RWPE2 (cell line): ENCODE measurements around the gene RNF19B.

ENCODE experiments used
- ATAC-seq: fragments of 200-7000 bp; cut with Tn5 transposase; 3 replicates; pipeline ENCODE4 v1.9.1; 2021; ENCODE audit warnings: low read depth
- DNase-seq: peaks from one replicate; pipeline ENCODE4 v3.0.0-alpha.2; 2020; ENCODE audit warnings: low spot score
- H3K27ac ChIP-seq: fragments of 450-650 bp; 2 replicates; pipeline ENCODE4 v1.5.1; 2017; ENCODE audit warnings: mild to moderate bottlenecking; ENCODE audit not compliant: poor library complexity, severe bottlenecking
- H3K27me3 ChIP-seq: fragments of 250-450 bp; sonication (Bioruptor Pico); 2 replicates; pipeline ENCODE4 v1.5.1; 2021; ENCODE audit warnings: mild to moderate bottlenecking, moderate library complexity; ENCODE audit not compliant: insufficient read depth, poor library complexity, severe bottlenecking
- H3K36me3 ChIP-seq: fragments of 250-450 bp; sonication (Bioruptor Pico); 2 replicates; pipeline ENCODE4 v1.5.1; 2020; ENCODE audit warnings: low read depth, mild to moderate bottlenecking, moderate library complexity
- H3K4me1 ChIP-seq: fragments of 250-450 bp; sonication (Bioruptor Pico); 2 replicates; pipeline ENCODE4 v1.5.1; 2021; ENCODE audit warnings: mild to moderate bottlenecking, moderate library complexity; ENCODE audit not compliant: insufficient read depth, poor library complexity, severe bottlenecking
- H3K4me3 ChIP-seq: fragments of 250-450 bp; sonication (Bioruptor Pico); 2 replicates; pipeline ENCODE4 v1.5.1; 2021; ENCODE audit warnings: mild to moderate bottlenecking, moderate library complexity; ENCODE audit not compliant: severe bottlenecking
- H3K9me3 ChIP-seq: fragments of 250-450 bp; sonication (Bioruptor Pico); 2 replicates; pipeline ENCODE4 v1.5.1; 2021; ENCODE audit warnings: mild to moderate bottlenecking, moderate library complexity; ENCODE audit not compliant: severe bottlenecking
- CTCF ChIP-seq: fragments of 450-650 bp; IDR thresholded peaks from one replicate; pipeline ENCODE4 v1.5.1; 2017; ENCODE audit warnings: mild to moderate bottlenecking, moderate library complexity; ENCODE audit not compliant: poor library complexity, severe bottlenecking

RNF19B gene

DNA sequence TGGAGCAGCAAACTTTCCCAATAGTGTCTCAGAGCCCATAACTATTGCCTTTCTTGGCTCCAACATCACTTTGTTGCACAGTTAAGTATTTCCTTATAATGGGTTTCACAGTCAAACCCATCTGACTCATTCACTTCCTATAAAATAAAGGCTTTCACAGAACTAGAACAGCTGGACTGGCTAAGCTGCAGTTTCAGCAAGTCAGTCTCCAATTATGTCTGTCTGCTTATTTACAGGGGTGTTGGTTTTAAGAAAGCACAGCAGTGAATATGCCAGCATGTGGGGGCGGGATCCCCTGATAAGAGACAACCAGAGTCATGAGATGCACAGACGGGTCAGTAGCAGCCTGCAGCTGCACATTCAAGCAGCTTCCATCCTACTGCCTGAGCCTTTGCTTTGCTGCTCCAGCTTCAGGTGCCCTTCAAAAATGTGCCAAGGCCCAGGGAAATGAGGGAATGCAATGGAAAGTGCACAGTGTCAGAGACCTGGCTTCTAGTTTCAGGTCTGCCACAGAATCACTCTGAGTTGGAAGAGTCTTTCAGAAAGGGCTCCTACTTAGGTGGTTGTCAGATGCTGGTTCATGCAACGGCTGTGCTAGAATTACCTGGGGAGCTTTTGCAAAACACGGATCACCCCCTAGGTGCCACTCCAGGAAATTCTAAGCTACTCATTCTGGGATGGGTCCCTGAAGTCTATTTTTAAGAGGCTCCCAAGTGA lies 24.8 kb downstream of the RNF19B start:
- Histone ChIP-seq H3K4me1 (peaks cover 21% of the 10 kb centered on the region), H3K36me3 (peaks cover 80% of the 10 kb centered on the region), H3K27ac (peak overlapping the region; percentile 22), H3K4me3 (no peak overlapping the region), H3K9me3 (no peaks in the 10 kb centered on the region), H3K27me3 (no peaks in the 10 kb centered on the region)
- TF ChIP-seq CTCF: no peak
- no peak for DNase-seq
- peak; percentile 85 for ATAC-seq

- H3K36me3 ChIP-seq: peaks cover 59% of the 10 kb centered on the region
These were observed 27.5 kb downstream of the RNF19B start for GRCh38 chr1:32937061-32937460.

GRCh38 chr1:32934535-32934934 lies 30.1 kb downstream of the RNF19B start:
- H3K27ac ChIP-seq: peak overlapping the region; percentile 75

More at GRCh38 chr1:32937061-32937460, 27.5 kb downstream of the RNF19B start:
- DNase-seq: no peak
- Histone ChIP-seq H3K27me3 (no peaks in the 10 kb centered on the region), H3K9me3 (no peaks in the 10 kb centered on the region), H3K4me1 (peaks cover 34% of the 10 kb centered on the region), H3K4me3 (no peak overlapping the region), H3K27ac (no peak overlapping the region)
- no peak for TF ChIP-seq CTCF
- ATAC-seq: no peak

DNA sequence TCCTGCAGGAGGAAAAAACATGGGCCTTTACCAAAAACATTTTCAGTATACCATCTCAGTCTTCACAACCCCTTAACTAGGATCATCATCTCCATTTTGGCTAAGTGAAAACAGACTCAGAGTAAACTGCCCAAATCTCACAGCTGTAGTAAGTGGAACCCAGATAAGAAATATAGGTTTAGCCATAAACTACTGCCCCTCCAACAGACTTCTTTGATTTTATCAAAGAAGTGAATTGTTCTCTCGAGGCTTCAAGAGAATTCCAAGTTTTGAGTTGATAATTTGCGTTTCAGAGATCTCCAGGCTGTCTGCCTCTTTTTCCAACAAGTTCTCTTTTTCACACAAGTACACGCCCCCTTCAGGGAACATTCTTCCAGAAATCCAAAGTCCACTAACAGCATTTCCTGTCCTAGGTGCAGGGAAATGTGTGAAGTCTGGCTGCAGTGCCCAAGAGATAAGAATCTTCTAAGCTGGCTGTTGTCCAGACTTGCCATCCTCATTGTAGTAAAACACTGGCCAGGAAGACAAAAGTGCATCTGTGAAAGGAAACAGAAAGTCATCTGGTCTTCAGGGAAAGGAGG lies 30.8 kb downstream of the RNF19B start:
- DNase-seq: no peak
- Histone ChIP-seq H3K9me3 (no peaks in the 10 kb centered on the region), H3K27ac (peak overlapping the region; percentile 75), H3K27me3 (no peaks in the 10 kb centered on the region), H3K36me3 (peaks cover 35% of the 10 kb centered on the region), H3K4me3 (no peak overlapping the region), H3K4me1 (peaks cover 13% of the 10 kb centered on the region)
- ATAC-seq: peak; percentile 77
- TF ChIP-seq CTCF: peak; percentile 68

More at GRCh38 chr1:32934535-32934934, 30.1 kb downstream of the RNF19B start:
- TF ChIP-seq CTCF: no peak
- H3K27me3 ChIP-seq: no peaks in the 10 kb centered on the region
- DNase-seq: no peak
- no peaks in the 10 kb centered on the region for H3K9me3 ChIP-seq
- ATAC-seq: no peak
- no peak overlapping the region for H3K4me3 ChIP-seq
- peaks cover 38% of the 10 kb centered on the region for H3K36me3 ChIP-seq
- H3K4me1 ChIP-seq: peaks cover 15% of the 10 kb centered on the region

DNA sequence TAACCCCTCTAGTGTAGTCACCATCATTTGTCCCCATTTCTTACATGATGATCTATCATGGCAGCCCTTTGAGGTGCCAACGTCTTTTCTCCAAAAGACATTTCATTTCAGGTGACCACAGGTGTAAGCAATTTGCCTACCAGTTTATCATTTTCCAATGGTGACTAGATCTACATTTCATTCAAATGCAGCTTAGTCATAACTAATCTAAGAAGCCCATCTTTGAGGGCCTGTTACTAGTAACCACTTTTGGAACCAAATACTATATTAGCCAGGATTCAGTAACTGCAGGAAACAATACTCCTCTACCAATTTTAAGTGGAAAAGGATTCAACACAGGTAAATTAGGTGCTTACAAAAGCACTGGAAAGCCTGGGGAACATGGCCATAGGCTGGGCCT lies 32.8 kb downstream of the RNF19B start:
- Histone ChIP-seq H3K4me1 (peaks cover 13% of the 10 kb centered on the region), H3K27me3 (no peaks in the 10 kb centered on the region), H3K9me3 (no peaks in the 10 kb centered on the region), H3K36me3 (peaks cover 14% of the 10 kb centered on the region), H3K27ac (no peak overlapping the region), H3K4me3 (no peak overlapping the region)
- ATAC-seq (no peak), DNase-seq (no peak)
- TF ChIP-seq CTCF: no peak
